H1 (cell line): ENCODE measurements around the gene PSMC5. TPM values are rescaled to one million over a fixed set of nuclear protein-coding genes. Genes with fewer than 3 reads are reported as not detected.

Experiments used
- CHD7 ChIP-seq: fragments of 300-600 bp; sonication (generic); IDR thresholded peaks from 2 replicates; pipeline ENCODE4 v1.7.1; 2012; ENCODE audit warnings: low read length, moderate library complexity, mild to moderate bottlenecking, inconsistent platforms; ENCODE audit not compliant: insufficient replicate concordance
- CTCF ChIP-seq, 3 experiments: IDR thresholded peaks; 1 replicate in 2 of 3; 2 replicates in 1 of 3; pipeline versions ENCODE4 v1.5.1 to v1.6.1; 2011; ENCODE audit warnings: low read length in 3 of 3, mild to moderate bottlenecking in 3 of 3, inconsistent platforms in 2 of 3, low read depth in 1 of 3, moderate library complexity in 1 of 3; ENCODE audit not compliant: insufficient read depth in 1 of 3; ENCODE audit errors: control extremely low read depth in 1 of 3
- GTF2F1 ChIP-seq: IDR thresholded peaks from 2 replicates; pipeline ENCODE4 v1.6.1; 2012; ENCODE audit warnings: low read depth, low read length, improper control_type of control experiment, borderline replicate concordance
- JUN ChIP-seq: IDR thresholded peaks from 2 replicates; pipeline ENCODE4 v1.6.1; 2011; ENCODE audit warnings: low read depth, mild to moderate bottlenecking, improper control_type of control experiment, low read length
- SP2 ChIP-seq: IDR thresholded peaks from 2 replicates; pipeline ENCODE4 v1.6.1; 2012; ENCODE audit warnings: mild to moderate bottlenecking, low read length, inconsistent platforms
- polyA plus RNA-seq, 7 experiments: library from polyadenylated mRNA; depleted of rRNA in 3 of 7; stranded (reverse) in 5 of 7; unstranded in 2 of 7; fragments of >200 nt in 5 of 7; fragments of 200-250 nt in 2 of 7; gene quantifications; 1 replicate in 5 of 7; 2 replicates in 1 of 7; 4 replicates in 1 of 7; pipeline versions ENCODE4 v1.2.1 to v1.2.3, GENCODE V29; 2011 to 2013; ENCODE audit warnings: missing spikeins in 2 of 7, mixed read lengths in 2 of 7
- total RNA-seq: library from RNA; stranded (reverse); fragmentation: NEBNext Ultra II Directional; extraction: Animal tissue kit (Norgen Biotek cat#: 25700); gene quantifications from 2 replicates; pipeline ENCODE4 v1.2.1, GENCODE V29; 2021

PSMC5 gene
- total and polyA plus RNA-seq, 2 of the 8 experiments (the other 6 are each of a cell fraction or from before 2014, with no cell fraction given): 172 to 180 TPM

GRCh38 chr17:63848834-63849689 lies 21.8 kb downstream of the PSMC5 start (continued):
- TF ChIP-seq CTCF (IDR thresholded peaks at IDR 0.05; ENCODE audit: control extremely low read depth in 1 of 3, insufficient read depth in 1 of 3, low read depth in 1 of 3, low read length in 3 of 3): peak; percentile 59 to 84 (median 75)
- no peak for TF ChIP-seq SP2
- TF ChIP-seq JUN: no peak
- TF ChIP-seq CHD7: no peak
- TF ChIP-seq GTF2F1: no peak
